Stimulated activated CD8-positive, alpha-beta memory T cell treated with anti-CD3 and anti-CD28 coated beads, Interleukin-7, amount 100 ng/mL, for 24 hours (primary cell): ENCODE results near the gene FABP7.

Source experiments
- DNase-seq: peaks from one replicate; pipeline ENCODE4 v3.0.0-alpha.2; 2020; ENCODE audit warnings: low read depth

Gene FABP7

GRCh38 chr6:122799140-122799745 is 19.7 kb downstream of the FABP7 start:
- DNase-seq = no peak

DNA sequence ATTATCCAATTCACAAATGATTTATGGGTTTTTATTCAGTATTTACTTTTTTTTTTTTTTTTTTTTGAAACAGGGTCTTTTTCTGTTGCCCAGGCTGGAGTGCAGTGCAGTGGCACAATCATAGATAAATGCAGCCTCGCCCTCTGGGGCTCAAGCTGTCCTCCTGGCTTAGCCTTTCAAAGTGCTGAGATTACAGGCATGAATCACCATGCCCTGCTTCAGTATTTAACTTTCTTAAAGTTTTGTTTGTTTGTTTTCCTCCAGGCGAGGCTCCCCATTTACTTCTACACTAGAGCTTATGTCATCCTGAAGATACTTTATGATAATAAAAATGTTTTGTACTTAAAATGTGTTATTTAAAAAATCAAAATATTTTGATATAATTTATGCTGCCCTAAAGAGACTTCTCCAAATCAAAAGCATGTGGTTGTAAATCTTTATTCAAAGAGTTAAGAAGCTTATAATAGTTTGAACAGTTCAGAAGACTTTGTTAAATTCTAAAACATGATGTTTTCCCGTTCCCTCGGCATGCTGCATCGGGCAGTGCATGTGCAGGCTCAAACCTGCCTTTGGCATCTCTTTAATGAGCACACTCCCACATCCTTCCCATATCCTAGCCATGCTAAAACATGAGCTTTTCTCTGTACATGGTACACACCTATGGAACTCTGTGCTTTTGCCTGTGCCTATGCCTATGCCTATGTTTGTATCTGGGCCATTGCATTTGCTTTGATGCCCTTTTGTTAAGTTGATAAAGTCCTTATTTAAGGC is 20.6 kb downstream of the FABP7 start:
- no peak for DNase-seq

- no peak for DNase-seq
These were observed 21.4 kb downstream of the FABP7 start for GRCh38 chr6:122800906-122801305.

DNA sequence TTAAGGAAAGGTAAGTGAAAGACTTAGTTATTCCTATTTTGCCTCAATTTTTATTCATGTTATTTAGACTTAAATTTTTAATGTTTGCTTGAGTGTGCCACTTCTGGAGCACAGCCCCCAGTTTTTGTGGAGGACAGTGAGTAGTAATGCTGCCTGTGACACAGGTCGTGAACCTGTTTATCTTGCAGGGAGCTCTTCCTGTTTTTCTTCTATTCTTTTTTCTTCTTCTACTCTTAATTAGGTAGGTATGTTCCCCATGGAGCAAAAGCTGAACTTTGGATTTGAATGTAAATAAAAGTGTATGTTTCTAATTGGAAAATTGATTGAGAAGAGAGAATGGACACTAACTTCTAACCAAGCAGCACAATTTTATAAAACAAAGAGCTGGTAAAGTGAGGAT is 21.9 kb downstream of the FABP7 start:
- DNase-seq = no peak

GRCh38 chr6:122803171-122803661 is 23.7 kb downstream of the FABP7 start:
- no peak for DNase-seq

- no peak for DNase-seq
These were observed 25.5 kb downstream of the FABP7 start for GRCh38 chr6:122804962-122805485.

GRCh38 chr6:122806291-122806690 is 26.8 kb downstream of the FABP7 start:
- no peak for DNase-seq

DNA sequence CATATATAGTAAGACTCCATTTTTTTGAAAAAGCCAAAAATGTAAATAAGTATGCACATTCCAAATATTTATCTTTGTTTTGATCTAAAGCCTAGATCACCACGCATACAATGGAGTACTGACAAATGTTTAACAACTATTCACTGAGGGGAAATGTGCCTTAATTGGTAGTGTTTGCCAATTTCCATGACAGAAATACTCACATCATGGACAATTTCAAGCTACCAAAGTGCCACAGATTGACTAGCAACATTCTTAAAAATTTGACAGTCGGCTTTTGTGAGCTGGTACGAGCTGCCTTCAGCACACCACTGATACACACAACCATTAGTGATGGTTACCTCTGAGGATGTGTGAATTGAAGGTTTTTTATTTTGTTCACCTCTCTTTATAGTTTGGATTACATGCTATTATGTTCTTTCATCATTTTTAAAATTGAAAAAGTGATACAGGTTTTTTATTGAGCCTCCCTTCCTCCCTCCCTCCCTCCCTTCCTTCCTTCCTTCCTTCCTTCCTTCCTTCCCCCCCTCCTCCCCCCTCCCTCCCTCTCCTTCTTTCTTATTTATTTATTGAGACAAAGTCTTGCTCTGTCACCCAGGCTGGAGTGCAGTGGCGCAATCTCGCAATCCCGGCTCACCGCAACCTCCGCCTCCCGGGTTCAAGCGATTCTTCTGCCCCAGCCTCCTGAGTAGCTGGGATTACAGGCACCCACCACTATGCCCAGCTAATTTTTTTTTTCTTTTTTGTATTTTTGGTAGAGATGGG is 28.8 kb downstream of the FABP7 start:
- no peak for DNase-seq

DNA sequence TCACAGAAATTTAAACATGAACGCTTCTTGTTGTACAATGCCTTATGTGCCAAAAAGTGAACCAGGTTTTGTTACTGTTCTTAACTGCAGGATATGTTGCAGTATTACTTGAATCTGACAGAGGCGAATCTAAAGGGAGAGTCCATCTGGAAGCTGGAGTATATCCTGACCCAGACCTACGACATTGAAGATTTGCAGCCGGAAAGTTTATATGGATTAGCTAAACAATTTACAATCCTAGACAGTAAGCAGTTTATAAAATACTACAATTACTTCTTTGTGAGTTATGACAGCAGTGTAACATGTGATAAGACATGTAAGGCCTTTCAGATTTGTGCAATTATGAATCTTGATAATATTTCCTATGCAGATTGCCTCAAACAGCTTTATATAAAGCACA is 29.5 kb downstream of the FABP7 start:
- no peak for DNase-seq

DNA sequence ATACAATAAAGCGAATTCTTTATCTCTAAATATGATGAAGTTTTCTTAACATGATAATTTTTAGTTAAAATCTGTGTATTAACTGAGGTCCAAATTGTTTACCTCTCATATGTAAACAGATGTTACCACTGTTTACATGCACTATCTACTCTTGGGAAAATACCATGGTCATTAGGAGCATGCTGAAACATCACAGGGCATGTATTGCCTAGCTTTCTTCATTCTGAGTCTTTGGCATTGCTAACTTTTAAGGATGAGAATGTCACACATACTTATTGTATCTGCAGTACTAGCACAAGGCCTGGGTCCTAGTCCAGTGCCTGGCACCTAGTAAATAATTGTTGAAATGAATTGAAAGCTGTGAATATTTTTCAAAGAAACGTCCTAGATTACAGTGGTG is 30.2 kb downstream of the FABP7 start:
- no peak for DNase-seq

GRCh38 chr6:122810189-122810588 is 30.7 kb downstream of the FABP7 start:
- DNase-seq = no peak

DNA sequence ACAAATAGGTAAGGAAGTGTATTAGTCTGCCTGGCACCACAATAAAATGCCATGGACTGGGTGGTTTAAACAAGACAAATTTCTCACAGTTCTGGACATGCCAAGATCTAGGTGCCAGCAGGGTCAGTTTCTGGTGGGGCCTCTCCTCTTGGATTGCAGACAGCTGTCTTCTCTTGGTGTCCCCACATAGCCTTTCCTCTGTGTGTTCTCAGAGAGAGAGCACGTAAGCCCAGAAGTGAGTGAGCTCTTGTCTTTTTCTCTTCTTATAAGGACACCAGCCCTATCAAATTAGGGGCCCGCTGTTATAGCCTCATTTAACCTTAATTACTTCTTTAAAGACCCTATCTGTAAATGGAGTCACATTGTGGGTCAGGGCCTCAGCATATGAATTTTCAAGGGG is 37.8 kb downstream of the FABP7 start:
- no peak for DNase-seq

DNA sequence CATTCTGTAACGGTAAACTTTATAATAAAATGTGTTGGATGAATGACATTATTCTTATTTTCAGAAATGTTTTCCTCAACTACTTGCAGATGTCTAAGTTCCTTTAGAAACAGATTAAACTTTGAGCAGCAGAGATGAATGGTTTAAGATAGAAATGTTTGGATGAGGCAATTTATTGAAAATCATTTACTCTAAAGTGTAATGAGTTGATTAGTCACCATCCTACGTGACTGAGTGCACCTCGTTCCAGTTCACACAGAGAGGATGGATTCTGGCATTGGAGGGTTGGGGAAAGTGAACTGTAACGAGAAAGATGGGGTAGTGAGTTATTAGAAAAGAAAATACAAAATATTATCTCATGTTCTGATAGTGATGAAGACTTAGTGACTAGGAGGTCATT is 38.2 kb downstream of the FABP7 start:
- DNase-seq = no peak

GRCh38 chr6:122818866-122819265 is 39.4 kb downstream of the FABP7 start:
- no peak for DNase-seq

GRCh38 chr6:122821095-122821494 is 41.6 kb downstream of the FABP7 start:
- DNase-seq = no peak

DNA sequence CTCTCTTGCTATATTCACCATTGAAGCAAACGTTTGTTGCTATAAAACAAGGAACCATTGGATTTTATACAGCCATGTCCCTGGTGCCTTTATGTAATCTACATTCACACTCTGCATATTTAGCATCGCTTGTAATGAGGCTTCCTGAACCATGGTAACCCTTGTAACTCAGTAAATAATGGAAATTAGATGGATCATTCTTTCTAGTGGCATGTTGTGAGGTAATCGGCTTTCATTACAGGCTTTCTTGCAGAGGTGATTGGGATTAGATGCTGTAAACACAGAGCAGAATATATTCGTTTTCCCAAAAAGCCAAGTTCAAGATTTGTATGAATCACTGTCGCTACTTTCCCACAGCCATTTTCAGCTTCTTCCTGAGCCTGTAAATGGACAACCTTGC is 45.6 kb downstream of the FABP7 start:
- DNase-seq = no peak

GRCh38 chr6:122829456-122829855 is 49.9 kb downstream of the FABP7 start:
- DNase-seq = no peak

DNA sequence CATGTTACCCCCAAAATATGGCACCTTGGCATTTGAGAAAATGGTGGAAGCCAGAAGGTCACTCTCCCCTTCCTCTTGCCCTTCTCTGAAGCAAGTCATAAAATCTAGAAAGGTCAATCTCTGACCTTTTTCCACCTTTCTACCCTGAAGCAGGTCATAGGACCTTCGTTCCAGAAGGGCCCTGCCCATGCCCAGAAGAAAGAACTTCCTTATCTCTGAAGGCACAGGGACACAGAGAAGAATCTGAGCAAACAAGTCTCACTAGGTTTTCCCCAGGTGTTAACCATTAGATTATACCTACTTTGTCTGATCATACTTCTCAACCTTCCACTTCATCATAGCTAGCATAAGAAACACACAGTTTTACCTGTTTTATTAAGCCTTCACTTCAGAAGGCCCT is 52.0 kb downstream of the FABP7 start:
- DNase-seq = no peak

- DNase-seq = no peak
These were observed 52.9 kb downstream of the FABP7 start for GRCh38 chr6:122832459-122832858.

GRCh38 chr6:122833021-122833491 is 53.5 kb downstream of the FABP7 start:
- DNase-seq = no peak
